ENCODE measurements around the gene NAP1L1. TPM values are rescaled to one million over a fixed set of nuclear protein-coding genes. Genes with fewer than 3 reads are reported as not detected.

Gene NAP1L1
- total and polyA plus RNA-seq, 8 donors: 95.0 to 342 (median 232) TPM

DNA sequence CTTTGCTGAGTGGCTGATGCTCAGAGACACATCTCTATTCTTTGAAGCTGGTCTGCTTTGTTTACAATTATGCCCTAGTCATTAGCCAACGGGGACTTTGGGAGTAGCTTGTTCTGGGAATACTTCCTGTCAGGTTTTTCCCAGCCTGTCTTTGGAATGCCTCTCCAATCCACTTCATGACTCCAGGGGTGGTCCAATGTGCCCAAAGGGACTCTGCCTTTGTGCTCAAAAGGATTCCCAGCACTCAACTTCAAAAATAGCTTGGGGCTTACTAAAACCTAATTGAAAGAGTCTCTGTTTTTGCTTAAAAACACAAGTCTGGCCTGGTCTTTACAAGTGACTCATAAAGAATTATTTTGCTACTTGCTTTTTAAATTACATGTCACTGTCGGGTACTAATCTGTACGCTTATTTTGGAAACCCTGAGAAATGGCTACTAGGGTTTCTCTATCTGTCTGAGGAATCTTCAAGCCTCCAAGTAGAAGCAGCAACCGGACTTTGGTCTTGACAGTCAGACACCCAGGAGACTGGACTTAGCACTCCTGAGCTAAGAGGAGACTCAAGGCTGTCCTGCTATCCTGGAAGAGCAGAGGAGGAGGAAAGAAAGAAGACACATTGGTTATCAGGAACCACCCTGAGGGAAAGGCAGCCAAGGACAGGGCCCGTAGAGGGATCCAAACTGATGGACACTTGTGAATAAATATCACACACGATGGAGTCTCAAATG is 73.6 kb downstream of the NAP1L1 start:
- Histone ChIP-seq H3K36me3 (no peaks in the 10 kb centered on the region), H3K9me3 (no peaks in the 10 kb centered on the region), H3K27me3 (no peaks in the 10 kb centered on the region), H3K4me1 (no peaks in the 10 kb centered on the region), H3K4me3 (no peak overlapping the region), H3K27ac (no peak overlapping the region)
- no peak for TF ChIP-seq POLR2A (IDR thresholded peaks at IDR 0.05)
- TF ChIP-seq POLR2AphosphoS5 (IDR thresholded peaks at IDR 0.05): no peak
- no peak for TF ChIP-seq EP300 (IDR thresholded peaks at IDR 0.05)
- TF ChIP-seq, protein P1, sequence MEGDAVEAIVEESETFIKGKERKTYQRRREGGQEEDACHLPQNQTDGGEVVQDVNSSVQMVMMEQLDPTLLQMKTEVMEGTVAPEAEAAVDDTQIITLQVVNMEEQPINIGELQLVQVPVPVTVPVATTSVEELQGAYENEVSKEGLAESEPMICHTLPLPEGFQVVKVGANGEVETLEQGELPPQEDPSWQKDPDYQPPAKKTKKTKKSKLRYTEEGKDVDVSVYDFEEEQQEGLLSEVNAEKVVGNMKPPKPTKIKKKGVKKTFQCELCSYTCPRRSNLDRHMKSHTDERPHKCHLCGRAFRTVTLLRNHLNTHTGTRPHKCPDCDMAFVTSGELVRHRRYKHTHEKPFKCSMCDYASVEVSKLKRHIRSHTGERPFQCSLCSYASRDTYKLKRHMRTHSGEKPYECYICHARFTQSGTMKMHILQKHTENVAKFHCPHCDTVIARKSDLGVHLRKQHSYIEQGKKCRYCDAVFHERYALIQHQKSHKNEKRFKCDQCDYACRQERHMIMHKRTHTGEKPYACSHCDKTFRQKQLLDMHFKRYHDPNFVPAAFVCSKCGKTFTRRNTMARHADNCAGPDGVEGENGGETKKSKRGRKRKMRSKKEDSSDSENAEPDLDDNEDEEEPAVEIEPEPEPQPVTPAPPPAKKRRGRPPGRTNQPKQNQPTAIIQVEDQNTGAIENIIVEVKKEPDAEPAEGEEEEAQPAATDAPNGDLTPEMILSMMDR (IDR thresholded peaks at IDR 0.05): no peak
- DNase-seq: no peak
- intact Hi-C loops (cut with DNase I; ENCODE audit: low total_unique reads): no loop called here
- WGBS, 5 donors: 70 to 86% (median 82%) methylated on average over 6 of the region's 6 CpGs

DNA sequence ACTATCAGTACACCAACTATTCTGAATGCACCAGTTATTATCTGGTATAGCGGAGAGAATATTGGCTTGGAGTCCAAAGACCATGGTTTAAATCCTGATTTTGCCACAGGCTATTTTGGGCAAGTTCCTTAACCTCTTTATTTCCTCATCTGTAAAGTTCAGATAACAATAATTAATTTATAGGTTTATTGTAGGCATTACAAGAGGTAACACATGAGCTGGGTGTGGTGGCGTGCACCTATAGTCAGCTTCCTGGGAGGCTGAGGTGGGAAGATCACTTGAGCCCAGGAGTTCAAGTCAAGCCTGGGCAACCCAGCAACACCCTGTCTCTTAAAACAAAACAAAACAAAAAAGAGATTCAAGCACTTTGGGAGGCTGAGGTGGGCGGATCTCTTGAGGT is 76.1 kb downstream of the NAP1L1 start:
- no peak for DNase-seq
- no peak overlapping the region for H3K4me3 ChIP-seq
- WGBS, 5 donors: 81 to 92% (median 85%) methylated on average over 3 of the region's 3 CpGs
- H3K9me3 ChIP-seq: no peaks in the 10 kb centered on the region
- no peaks in the 10 kb centered on the region for H3K27me3 ChIP-seq
- no peak overlapping the region for H3K27ac ChIP-seq
- intact Hi-C loops (cut with DNase I; ENCODE audit: low total_unique reads): no loop called here
- no peaks in the 10 kb centered on the region for H3K4me1 ChIP-seq
- TF ChIP-seq POLR2A (IDR thresholded peaks at IDR 0.05): no peak
- TF ChIP-seq EP300 (IDR thresholded peaks at IDR 0.05): no peak
- no peak for TF ChIP-seq POLR2AphosphoS5 (IDR thresholded peaks at IDR 0.05)
- TF ChIP-seq, protein P1 (IDR thresholded peaks at IDR 0.05): no peak
- H3K36me3 ChIP-seq: no peaks in the 10 kb centered on the region

DNA sequence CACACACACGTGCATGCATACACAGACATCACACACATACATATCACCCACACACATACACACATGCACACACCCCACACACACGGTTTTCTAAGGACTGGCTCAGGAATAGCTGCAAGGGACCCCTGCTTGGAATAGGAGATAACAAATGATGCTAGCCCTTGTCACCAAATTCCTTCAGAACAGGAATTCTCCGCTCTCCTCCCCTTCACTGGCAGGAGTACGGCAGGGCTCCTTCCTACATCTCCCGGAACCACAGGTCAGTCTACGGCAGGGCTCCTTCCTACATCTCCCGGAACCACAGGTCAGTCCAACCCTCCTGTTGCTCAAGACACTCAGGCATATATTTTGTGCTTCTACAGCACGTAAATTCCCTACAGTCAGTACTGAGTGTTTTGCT is 76.8 kb downstream of the NAP1L1 start:
- H3K9me3 ChIP-seq: no peaks in the 10 kb centered on the region
- 84 to 91% (median 90%) methylated on average over 8 of the region's 8 CpGs for WGBS, 5 donors
- H3K4me3 ChIP-seq: no peak overlapping the region
- DNase-seq: no peak
- no peaks in the 10 kb centered on the region for H3K4me1 ChIP-seq
- intact Hi-C loops (cut with DNase I; ENCODE audit: low total_unique reads): no loop called here
- H3K36me3 ChIP-seq: no peaks in the 10 kb centered on the region
- TF ChIP-seq, protein P1 (IDR thresholded peaks at IDR 0.05): no peak
- TF ChIP-seq EP300 (IDR thresholded peaks at IDR 0.05) (no peak), POLR2AphosphoS5 (IDR thresholded peaks at IDR 0.05) (no peak), POLR2A (IDR thresholded peaks at IDR 0.05) (no peak)
- no peaks in the 10 kb centered on the region for H3K27me3 ChIP-seq
- H3K27ac ChIP-seq: no peak overlapping the region

DNA sequence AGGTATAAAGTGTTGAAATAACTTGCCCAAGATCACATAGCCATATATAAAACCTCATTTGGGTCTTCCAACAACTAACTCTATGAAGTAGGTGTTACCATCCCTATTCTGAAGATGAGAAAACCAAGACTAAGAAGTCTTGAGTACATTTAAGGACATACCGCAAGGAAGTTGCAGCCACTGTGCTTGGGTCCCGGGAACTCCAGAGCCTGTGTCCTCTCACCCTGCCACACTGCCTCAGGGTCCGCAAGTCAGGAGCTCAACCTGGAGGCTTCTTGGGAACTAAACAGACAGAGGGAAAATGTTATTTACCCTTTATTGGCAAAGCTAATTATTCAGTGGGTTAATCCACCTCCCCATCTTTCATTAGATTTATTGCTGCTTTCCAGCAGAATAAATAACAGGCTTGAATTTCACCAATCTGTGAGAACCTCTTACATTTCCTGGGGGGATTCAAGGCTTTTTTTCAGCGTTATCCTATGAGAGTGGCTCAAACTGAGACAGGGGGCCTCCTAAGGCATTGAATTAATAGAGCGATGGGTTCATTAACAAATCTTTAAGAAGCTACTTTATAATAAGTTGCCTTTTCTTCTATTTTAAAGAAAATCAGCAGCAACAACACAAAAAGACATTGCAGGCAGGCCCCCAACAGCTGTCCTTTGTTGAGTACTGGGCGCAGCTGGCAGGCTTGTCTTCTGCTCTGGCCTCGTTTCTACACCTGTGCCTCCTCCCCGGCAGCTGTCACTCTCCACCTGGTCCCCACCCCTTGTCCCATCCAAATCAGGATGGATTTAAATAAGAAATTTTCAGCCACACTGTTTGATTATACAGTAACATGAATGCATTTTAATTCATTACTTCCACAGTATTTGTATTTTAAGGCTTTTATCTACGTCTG is 78.2 kb downstream of the NAP1L1 start:
- Histone ChIP-seq H3K27me3 (no peaks in the 10 kb centered on the region), H3K4me1 (no peaks in the 10 kb centered on the region), H3K27ac (no peak overlapping the region), H3K4me3 (no peak overlapping the region), H3K9me3 (no peaks in the 10 kb centered on the region), H3K36me3 (no peaks in the 10 kb centered on the region)
- intact Hi-C loops (cut with DNase I; ENCODE audit: low total_unique reads): no loop called here
- TF ChIP-seq, protein P1 (IDR thresholded peaks at IDR 0.05): no peak
- WGBS, 5 donors: 86 to 91% (median 89%) methylated on average over 9 of the region's 9 CpGs
- DNase-seq: no peak
